PC-3 (cell line): ENCODE data around the gene BNIP3.

ENCODE experiments used
- CTCF ChIP-seq: fragments of 300-600 bp; sonication (generic); conservative IDR thresholded peaks from 2 replicates; pipeline ENCODE4 v1.5.1; 2017; ENCODE audit warnings: antibody characterized with exemption, low read depth, mild to moderate bottlenecking, low read length
- EZH2 ChIP-seq: fragments of 300-600 bp; sonication (generic); IDR thresholded peaks from one replicate; pipeline ENCODE4 v1.6.1; 2017; ENCODE audit warnings: antibody characterized with exemption, mild to moderate bottlenecking, low read length; ENCODE audit not compliant: unreplicated experiment

- TF ChIP-seq CTCF (no peak), EZH2 (no peak)
Observed at GRCh38 chr10:132027423-132027983, 45.8 kb upstream of the BNIP3 start.
